HG03558 (cell line): ENCODE measurements around the gene RNF141.

Experiments used
- ATAC-seq: cut with Tn5 transposase; IDR thresholded peaks from one replicate; pipeline ENCODE4 v1.9.1; 2021; ENCODE audit warnings: moderate number of reproducible peaks; ENCODE audit not compliant: unreplicated experiment; ENCODE audit errors: extremely low read depth

Gene RNF141

GRCh38 chr11:10561947-10562346 lies 21.0 kb upstream of the RNF141 start:
- ATAC-seq, result no peak

- ATAC-seq, result no peak
These were observed 20.2 kb upstream of the RNF141 start for GRCh38 chr11:10561043-10561818.

- ATAC-seq, result no peak
These were observed 17.3 kb upstream of the RNF141 start for GRCh38 chr11:10558288-10558687.

- ATAC-seq, result no peak
These were observed 15.6 kb upstream of the RNF141 start for GRCh38 chr11:10556590-10556989.

- no peak for ATAC-seq
These were observed 10.9 kb upstream of the RNF141 start for GRCh38 chr11:10551845-10552352.

- ATAC-seq, result no peak
These were observed 10.3 kb upstream of the RNF141 start for GRCh38 chr11:10551290-10551592.

- no peak for ATAC-seq
These were observed 9.7 kb upstream of the RNF141 start for GRCh38 chr11:10550503-10551289.

- ATAC-seq, result no peak
These were observed 3.8 kb upstream of the RNF141 start for GRCh38 chr11:10544491-10545465.

GRCh38 chr11:10543782-10544181 lies 2.8 kb upstream of the RNF141 start:
- no peak for ATAC-seq

GRCh38 chr11:10542776-10543175 lies 1.8 kb upstream of the RNF141 start:
- no peak for ATAC-seq

GRCh38 chr11:10541561-10541930 lies 559 bp upstream of the RNF141 start:
- no peak for ATAC-seq

GRCh38 chr11:10540546-10540914 lies 457 bp downstream of the RNF141 start:
- ATAC-seq, result no peak

- ATAC-seq, result no peak
These were observed 1.6 kb downstream of the RNF141 start for GRCh38 chr11:10539339-10539738.

GRCh38 chr11:10538924-10539323 lies 2.1 kb downstream of the RNF141 start:
- no peak for ATAC-seq

GRCh38 chr11:10537600-10537999 lies 3.4 kb downstream of the RNF141 start:
- ATAC-seq, result no peak

- ATAC-seq, result no peak
These were observed 6.7 kb downstream of the RNF141 start for GRCh38 chr11:10534316-10534715.

- no peak for ATAC-seq
These were observed 7.7 kb downstream of the RNF141 start for GRCh38 chr11:10533323-10533722.

- no peak for ATAC-seq
These were observed 8.5 kb downstream of the RNF141 start for GRCh38 chr11:10532526-10532925.

- no peak for ATAC-seq
These were observed 11.7 kb downstream of the RNF141 start for GRCh38 chr11:10529279-10529678.

- ATAC-seq, result no peak
These were observed 12.9 kb downstream of the RNF141 start for GRCh38 chr11:10528121-10528520.
